SK-N-SH (cell line): ENCODE data around the gene APEH. TPM values are rescaled to one million over a fixed set of nuclear protein-coding genes. Genes with fewer than 3 reads are reported as not detected.
A peak's percentile ranks its signal among the peaks of the same experiment; 100 is the strongest.

Experiments used
- CHD2 ChIP-seq: fragments of 150-350 bp; IDR thresholded peaks from 2 replicates; pipeline ENCODE4 v1.6.1; 2018; ENCODE audit warnings: low read length; ENCODE audit not compliant: partially characterized antibody
- CTCF ChIP-seq: fragments of 200-600 bp; sonication (generic); IDR thresholded peaks from 2 replicates; pipeline ENCODE4 v1.6.1; 2017; ENCODE audit warnings: antibody characterized with exemption, mild to moderate bottlenecking, moderate library complexity
- ELF1 ChIP-seq: IDR thresholded peaks from 2 replicates; pipeline ENCODE4 v1.4.0; 2012
- EP300 ChIP-seq, 2 experiments: IDR thresholded peaks; 2 replicates each; pipeline versions ENCODE4 v1.4.0 to v1.6.1; 2012; ENCODE audit warnings: borderline replicate concordance in 1 of 2, low read depth in 1 of 2, low read length in 1 of 2
- EZH2phosphoT487 ChIP-seq: fragments of 200-600 bp; sonication (generic); IDR thresholded peaks from 2 replicates; pipeline ENCODE4 v1.6.1; 2017; ENCODE audit warnings: low read depth, mixed run types, mild to moderate bottlenecking, antibody characterized with exemption, moderate library complexity, borderline replicate concordance
- FOXJ3 ChIP-seq: sonication (generic); formaldehyde crosslinking; IDR thresholded peaks from 2 replicates; pipeline ENCODE4 v1.5.1; 2020; ENCODE audit warnings: mild to moderate bottlenecking, missing genetic modification reagents
- FOXM1 ChIP-seq: IDR thresholded peaks from 2 replicates; pipeline ENCODE4 v1.4.0; 2012; ENCODE audit warnings: low read depth, mild to moderate bottlenecking
- NFIC ChIP-seq: IDR thresholded peaks from 2 replicates; pipeline ENCODE4 v1.4.0; 2012; ENCODE audit warnings: borderline replicate concordance
- PBX3 ChIP-seq: IDR thresholded peaks from 2 replicates; pipeline ENCODE4; 2012
- POLR2AphosphoS5 ChIP-seq: IDR thresholded peaks from 2 replicates; pipeline ENCODE4 v1.6.1; 2012; ENCODE audit warnings: low read depth, low read length
- RCOR1 ChIP-seq: fragments of 150-350 bp; IDR thresholded peaks from 2 replicates; pipeline ENCODE4 v1.6.1; 2017; ENCODE audit warnings: antibody characterized with exemption, low read length
- REST ChIP-seq: IDR thresholded peaks from 2 replicates; pipeline ENCODE4 v1.6.1; 2012; ENCODE audit warnings: mild to moderate bottlenecking, low read depth, low read length, moderate library complexity
- RFX5 ChIP-seq: IDR thresholded peaks from 2 replicates; pipeline ENCODE4 v1.6.1; 2012; ENCODE audit warnings: mild to moderate bottlenecking, improper control_type of control experiment, low read length
- SIN3A ChIP-seq: IDR thresholded peaks from 2 replicates; pipeline ENCODE4 v1.6.1; 2012; ENCODE audit warnings: low read depth, mild to moderate bottlenecking, low read length, moderate library complexity, borderline replicate concordance
- SMC3 ChIP-seq: IDR thresholded peaks from 2 replicates; pipeline ENCODE4 v1.6.1; 2012; ENCODE audit warnings: low read depth, low read length, improper control_type of control experiment
- TAF1 ChIP-seq: IDR thresholded peaks from 2 replicates; pipeline ENCODE4 v1.6.1; 2012; ENCODE audit warnings: low read depth, mild to moderate bottlenecking, low read length, moderate library complexity, borderline replicate concordance
- TCF12 ChIP-seq: IDR thresholded peaks from 2 replicates; pipeline ENCODE4 v1.4.0; 2012
- TEAD4 ChIP-seq: IDR thresholded peaks from 2 replicates; pipeline ENCODE4 v1.4.0; 2012; ENCODE audit warnings: mild to moderate bottlenecking, borderline replicate concordance; ENCODE audit not compliant: insufficient read depth
- USF1 ChIP-seq: IDR thresholded peaks from 2 replicates; pipeline ENCODE4 v1.4.0; 2012; ENCODE audit warnings: low read depth, borderline replicate concordance
- USF2 ChIP-seq: fragments of 150-350 bp; IDR thresholded peaks from 2 replicates; pipeline ENCODE4 v1.6.1; 2017; ENCODE audit warnings: antibody characterized with exemption, low read length, low read depth, borderline replicate concordance
- polyA plus RNA-seq, 3 experiments: library from polyadenylated mRNA; depleted of rRNA; stranded (reverse); fragments of >200 nt; gene quantifications; 2 replicates each; pipeline ENCODE4 v1.2.3, GENCODE V29; 2012

Gene APEH
- polyA plus RNA-seq, 1 of the 3 experiments (the other 2 are of a cell fraction) = 112 TPM

- no peak for TF ChIP-seq CTCF
- TF ChIP-seq NFIC = no peak
- no peak for TF ChIP-seq RFX5
- TF ChIP-seq FOXJ3 (CRISPR knock-in tag) = 0 out of 2 replicates have a peak, but pooled peaks have one; percentile 36
- TF ChIP-seq ELF1 = no peak
- TF ChIP-seq USF1 = no peak
- TF ChIP-seq SMC3 = no peak
- TF ChIP-seq EP300 (IDR thresholded peaks at IDR 0.05; ENCODE audit: borderline replicate concordance in 1 of 2, low read depth in 1 of 2, low read length in 1 of 2) = peak in 1 of 2 experiments; percentile 42; a peak in 1 of 4 replicates
- no peak for TF ChIP-seq TAF1
- TF ChIP-seq CHD2 = peak; percentile 30
- no peak for TF ChIP-seq TEAD4
- TF ChIP-seq EZH2phosphoT487 = no peak
- TF ChIP-seq POLR2AphosphoS5 = no peak
- TF ChIP-seq USF2 = no peak
- TF ChIP-seq PBX3 = no peak
- no peak for TF ChIP-seq FOXM1
- no peak for TF ChIP-seq REST
- no peak for TF ChIP-seq SIN3A
- TF ChIP-seq TCF12 = no peak
- TF ChIP-seq RCOR1 = no peak; the same call in 1 of the 2 replicates
Observed at GRCh38 chr3:49628249-49628648, 45.9 kb upstream of the APEH start (continued).
